H9 (cell line): Measurements from ENCODE around the gene UNC5A. TPM values are rescaled to one million over a fixed set of nuclear protein-coding genes. Genes with fewer than 3 reads are reported as not detected.

Source experiments
- DNase-seq: peaks from one replicate; pipeline ENCODE4 v3.0.0-alpha.2; 2017
- H2AFZ ChIP-seq: one replicate; pipeline ENCODE4 v1.6.1; 2013; ENCODE audit warnings: mild to moderate bottlenecking, low read length, control low read depth, moderate library complexity
- H2AK5ac ChIP-seq: 2 replicates; pipeline ENCODE4 v1.6.1; 2013; ENCODE audit warnings: low read length, control low read depth, mixed read lengths; ENCODE audit not compliant: insufficient read length
- H2BK120ac ChIP-seq: one replicate; pipeline ENCODE4 v1.6.1; 2013; ENCODE audit warnings: low read depth, mild to moderate bottlenecking, low read length, control low read depth, inconsistent platforms; ENCODE audit not compliant: poor library complexity, severe bottlenecking
- H2BK12ac ChIP-seq: 2 replicates; pipeline ENCODE4 v1.6.1; 2013; ENCODE audit warnings: low read length, control low read depth, mixed read lengths, low read depth; ENCODE audit not compliant: insufficient read length
- H2BK15ac ChIP-seq: 2 replicates; pipeline ENCODE4 v1.6.1; 2013; ENCODE audit warnings: low read depth, low read length, control low read depth
- H2BK20ac ChIP-seq: one replicate; pipeline ENCODE4 v1.6.1; 2013; ENCODE audit warnings: low read depth, mild to moderate bottlenecking, low read length, control low read depth, inconsistent platforms; ENCODE audit not compliant: poor library complexity, severe bottlenecking
- H2BK5ac ChIP-seq: 2 replicates; pipeline ENCODE4 v1.6.1; 2013; ENCODE audit warnings: low read length, control low read depth, mixed read lengths; ENCODE audit not compliant: insufficient read length
- H3K14ac ChIP-seq: 2 replicates; pipeline ENCODE4 v1.6.1; 2013; ENCODE audit warnings: low read length, control low read depth; ENCODE audit not compliant: insufficient read depth
- H3K18ac ChIP-seq: 2 replicates; pipeline ENCODE4 v1.6.1; 2013; ENCODE audit warnings: low read depth, mild to moderate bottlenecking, mixed read lengths, low read length, control low read depth; ENCODE audit not compliant: insufficient read length
- H3K23ac ChIP-seq: 2 replicates; pipeline ENCODE4 v1.6.1; 2013; ENCODE audit warnings: low read length, control low read depth, mixed read lengths, low read depth; ENCODE audit not compliant: insufficient read length
- H3K23me2 ChIP-seq: 2 replicates; pipeline ENCODE4 v1.6.1; 2013; ENCODE audit warnings: low read depth, mild to moderate bottlenecking, mixed read lengths, low read length, control low read depth; ENCODE audit not compliant: insufficient read length, poor library complexity, severe bottlenecking
- H3K27ac ChIP-seq: 2 replicates; pipeline ENCODE4 v1.5.1; 2013; ENCODE audit warnings: low read length, control low read depth, mixed read lengths, low read depth; ENCODE audit not compliant: insufficient read length
- H3K27me3 ChIP-seq: 2 replicates; pipeline ENCODE4 v1.6.1; 2013; ENCODE audit warnings: low read length, control low read depth, inconsistent platforms; ENCODE audit not compliant: insufficient read depth
- H3K4ac ChIP-seq: 2 replicates; pipeline ENCODE4 v1.6.1; 2013; ENCODE audit warnings: low read depth, mild to moderate bottlenecking, control low read depth, inconsistent platforms, low read length, moderate library complexity
- H3K4me1 ChIP-seq: 2 replicates; pipeline ENCODE4 v1.6.1; 2013; ENCODE audit warnings: low read length, control low read depth, inconsistent platforms; ENCODE audit not compliant: insufficient read depth
- H3K4me2 ChIP-seq: 2 replicates; pipeline ENCODE4 v1.6.1; 2013; ENCODE audit warnings: low read length, control low read depth, mixed read lengths; ENCODE audit not compliant: insufficient read length, insufficient read depth
- H3K56ac ChIP-seq: 2 replicates; pipeline ENCODE4 v1.6.1; 2013; ENCODE audit warnings: low read depth, mild to moderate bottlenecking, mixed read lengths, low read length, control low read depth; ENCODE audit not compliant: insufficient read length
- H3K79me1 ChIP-seq: 2 replicates; pipeline ENCODE4 v1.6.1; 2013; ENCODE audit warnings: low read depth, mild to moderate bottlenecking, moderate library complexity, low read length, control low read depth, inconsistent platforms; ENCODE audit not compliant: insufficient read depth, poor library complexity, severe bottlenecking
- H3K79me2 ChIP-seq: 2 replicates; pipeline ENCODE4 v1.6.1; 2013; ENCODE audit warnings: low read length, control low read depth, inconsistent platforms; ENCODE audit not compliant: insufficient read depth
- H3K9ac ChIP-seq: 2 replicates; pipeline ENCODE4 v1.6.1; 2013; ENCODE audit warnings: low read length, control low read depth, mixed read lengths; ENCODE audit not compliant: insufficient read length; ENCODE audit errors: extremely low read depth
- H3K9me3 ChIP-seq: one replicate; pipeline ENCODE4 v1.6.1; 2013; ENCODE audit warnings: low read depth, low read length, inconsistent platforms; ENCODE audit not compliant: control insufficient read depth
- H3T11ph ChIP-seq: one replicate; pipeline ENCODE4 v1.6.1; 2013; ENCODE audit warnings: mild to moderate bottlenecking, low read length, control low read depth, inconsistent platforms
- H4K20me1 ChIP-seq: one replicate; pipeline ENCODE4 v1.6.1; 2013; ENCODE audit not compliant: control insufficient read depth, insufficient read length, insufficient read depth
- H4K5ac ChIP-seq: 2 replicates; pipeline ENCODE4 v1.6.1; 2013; ENCODE audit warnings: low read depth, mild to moderate bottlenecking, mixed read lengths, low read length, control low read depth; ENCODE audit not compliant: insufficient read length
- H4K8ac ChIP-seq: replicated peaks from 2 replicates; pipeline ENCODE4 v1.6.1; 2013; ENCODE audit warnings: low read length, control low read depth, mixed read lengths, low read depth; ENCODE audit not compliant: insufficient read length
- H4K91ac ChIP-seq: 2 replicates; pipeline ENCODE4 v1.6.1; 2013; ENCODE audit warnings: low read depth, mild to moderate bottlenecking, moderate library complexity, mixed read lengths, low read length, control low read depth; ENCODE audit not compliant: insufficient read length
- H3K27ac Mint-ChIP-seq, 3 experiments: 2 replicates in 2 of 3; 3 replicates in 1 of 3; pipeline ENCODE4 v1.8.0; 2020 to 2021; ENCODE audit warnings: mixed read lengths in 3 of 3, mild to moderate bottlenecking in 1 of 3, moderate library complexity in 1 of 3
- H3K27me3 Mint-ChIP-seq: 2 replicates; pipeline ENCODE4 v1.8.0; 2021; ENCODE audit warnings: low read depth, mild to moderate bottlenecking, moderate library complexity, mixed read lengths
- H3K36me3 Mint-ChIP-seq, 3 experiments: 2 replicates in 2 of 3; 3 replicates in 1 of 3; pipeline ENCODE4 v1.8.0; 2020 to 2021; ENCODE audit warnings: low read depth in 3 of 3, mixed read lengths in 3 of 3; ENCODE audit not compliant: insufficient read depth in 1 of 3
- H3K4me1 Mint-ChIP-seq, 2 experiments: 2 replicates each; pipeline ENCODE4 v1.8.0; 2020; ENCODE audit warnings: mixed read lengths in 2 of 2
- H3K4me3 Mint-ChIP-seq, 2 experiments: 2 replicates in 1 of 2; 3 replicates in 1 of 2; pipeline ENCODE4 v1.8.0; 2020 to 2021; ENCODE audit warnings: mild to moderate bottlenecking in 2 of 2, mixed read lengths in 2 of 2, moderate library complexity in 1 of 2
- H3K9me3 Mint-ChIP-seq, 2 experiments: 2 replicates in 1 of 2; 3 replicates in 1 of 2; pipeline ENCODE4 v1.8.0; 2020; ENCODE audit warnings: mild to moderate bottlenecking in 2 of 2, mixed read lengths in 2 of 2, moderate library complexity in 1 of 2
- WGBS: extraction: QIAGEN DNeasy Blood & Tissue Kit; methylation state at CpG from one replicate; pipeline ENCODE4 v1.1.7; 2013; ENCODE audit warnings: missing lambda C conversion rate, low lambda C conversion rate, mixed read lengths; ENCODE audit not compliant: insufficient read length; ENCODE audit errors: extremely low coverage; 5-methylcytosine and 5-hydroxymethylcytosine counted together
- total RNA-seq: library from RNA; stranded (reverse); gene quantifications from 2 replicates; pipeline ENCODE4 v1.2.1, GENCODE V29; 2021
- TF ChIP-seq, protein P1 (sequence below): fragments of 200-600 bp; sonication (generic); conservative IDR thresholded peaks from 3 replicates; pipeline ENCODE4 v1.8.0; 2021; ENCODE audit warnings: antibody characterized with exemption, mild to moderate bottlenecking

UNC5A gene
- total RNA-seq, 1 experiment from 2014 or later, result 4.4 TPM

- Histone ChIP-seq H3K27ac (no peak overlapping the region), H3K18ac (no peak overlapping the region), H2BK15ac (no peak overlapping the region), H2BK12ac (no peak overlapping the region), H4K20me1 (peaks cover 4% of the 10 kb centered on the region), H3K23ac (no peak overlapping the region), H3K4me1 (no peaks in the 10 kb centered on the region), H2BK5ac (no peak overlapping the region), H3K9ac (no peak overlapping the region), H3K23me2 (no peaks in the 10 kb centered on the region), H3K56ac (no peak overlapping the region), H3K9me3 (no peaks in the 10 kb centered on the region), H2AFZ (no peak overlapping the region), H3K14ac (no peak overlapping the region; the same call in 1 of the 2 replicates), H4K8ac (no peak overlapping the region), H2BK20ac (no peak overlapping the region), H2AK5ac (no peak overlapping the region), H3K79me2 (no peaks in the 10 kb centered on the region), H3K4me2 (no peak overlapping the region), H3K4ac (no peak overlapping the region), H2BK120ac (no peak overlapping the region), H3K79me1 (no peaks in the 10 kb centered on the region), H4K5ac (no peak overlapping the region), H3T11ph (no peak overlapping the region), H4K91ac (no peak overlapping the region), H3K27me3 (no peaks in the 10 kb centered on the region)
- H3K4me1 Mint-ChIP-seq, result peaks cover 5 to 16% of the 10 kb centered on the region in 2 experiments; a peak in 3 of 4 replicates
- H3K27me3 Mint-ChIP-seq, result peaks cover 5% of the 10 kb centered on the region
- no peaks in the 10 kb centered on the region for H3K9me3 Mint-ChIP-seq
- TF ChIP-seq, protein P1, sequence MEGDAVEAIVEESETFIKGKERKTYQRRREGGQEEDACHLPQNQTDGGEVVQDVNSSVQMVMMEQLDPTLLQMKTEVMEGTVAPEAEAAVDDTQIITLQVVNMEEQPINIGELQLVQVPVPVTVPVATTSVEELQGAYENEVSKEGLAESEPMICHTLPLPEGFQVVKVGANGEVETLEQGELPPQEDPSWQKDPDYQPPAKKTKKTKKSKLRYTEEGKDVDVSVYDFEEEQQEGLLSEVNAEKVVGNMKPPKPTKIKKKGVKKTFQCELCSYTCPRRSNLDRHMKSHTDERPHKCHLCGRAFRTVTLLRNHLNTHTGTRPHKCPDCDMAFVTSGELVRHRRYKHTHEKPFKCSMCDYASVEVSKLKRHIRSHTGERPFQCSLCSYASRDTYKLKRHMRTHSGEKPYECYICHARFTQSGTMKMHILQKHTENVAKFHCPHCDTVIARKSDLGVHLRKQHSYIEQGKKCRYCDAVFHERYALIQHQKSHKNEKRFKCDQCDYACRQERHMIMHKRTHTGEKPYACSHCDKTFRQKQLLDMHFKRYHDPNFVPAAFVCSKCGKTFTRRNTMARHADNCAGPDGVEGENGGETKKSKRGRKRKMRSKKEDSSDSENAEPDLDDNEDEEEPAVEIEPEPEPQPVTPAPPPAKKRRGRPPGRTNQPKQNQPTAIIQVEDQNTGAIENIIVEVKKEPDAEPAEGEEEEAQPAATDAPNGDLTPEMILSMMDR, result no peak
- WGBS, result no CpG with 5 or more reads among the region's 20 CpGs
- no peak overlapping the region for H3K27ac Mint-ChIP-seq
- DNase-seq, result no peak
- H3K4me3 Mint-ChIP-seq, result no peak overlapping the region; a peak in 1 of 5 replicates
- H3K36me3 Mint-ChIP-seq, result no peaks in the 10 kb centered on the region; a peak in 1 of 7 replicates
These were observed 63.9 kb downstream of the UNC5A start for GRCh38 chr5:176874198-176874780.
